ENCODE measurements around the gene CTSW. TPM values are rescaled to one million over a fixed set of nuclear protein-coding genes. Genes with fewer than 3 reads are reported as not detected.

The CTSW gene
- total RNA-seq, 2 experiments from 2014 or later: 20.6 to 21.6 TPM

GRCh38 chr11:65900125-65900898, 20.7 kb downstream of the CTSW start, which contains the start of gene FOSL1:
TSS of gene FOSL1 (minus strand) at chr11:65900388. CDS start at chr11:65900339, 49 bp downstream.
- intact Hi-C loops (cut with DNase I, micrococcal nuclease): loop anchor here (1.0 kb wide), 2 partner anchors 10 to 19 kb away; partner anchors contain the start of genes C11orf68 (in 2 of the 2), CCDC85B (in 2 of the 2) and DRAP1 (in 2 of the 2)

GRCh38 chr11:65900899-65901180, 21.2 kb downstream of the CTSW start:
- H3K27me3 ChIP-seq (ENCODE audit: control insufficient read depth in 1 of 2, insufficient read depth in 2 of 2, low read length in 2 of 2): peaks cover 9 to 12% of the 10 kb centered on the region in 2 experiments
- ChIA-PET CTCF (interaction anchor here (0.5 to 2.9 kb wide), 7 partner anchors 9 to 189 kb away, joined by 3 to 21 read pairs (median 8); partner anchors contain the start of genes CCDC85B, FIBP, KAT5 and MUS81), POLR2A (interaction anchor here (1.0 to 5.3 kb wide), 10 partner anchors 11 to 285 kb away, joined by 3 to 80 read pairs (median 4); partner anchors contain the start of genes C11orf68, CCDC85B, FIBP and MUS81)
- DNase-seq (no peak), ATAC-seq (ENCODE audit: poor library complexity) (no peak)
- peaks cover 0 to 7% of the 10 kb centered on the region in 2 experiments for H3K9me3 ChIP-seq (ENCODE audit: control insufficient read depth in 1 of 2, insufficient read depth in 1 of 2, low read length in 2 of 2)
- intact Hi-C loops (cut with DNase I, micrococcal nuclease): loop anchor here (1.0 kb wide), 2 partner anchors 11 to 18 kb away; partner anchors contain the start of genes C11orf68 (in 2 of the 2), CCDC85B (in 2 of the 2) and DRAP1 (in 2 of the 2)
- no peak for TF ChIP-seq CTCF (IDR thresholded peaks at IDR 0.05)
- no peak overlapping the region for H3K27ac ChIP-seq (ENCODE audit: low read depth in 1 of 2, low read length in 2 of 2)
- H3K4me1 ChIP-seq (ENCODE audit: insufficient read depth, low read length): peaks cover 27% of the 10 kb centered on the region
- Mint-ChIP-seq H3K4me3 (peak overlapping the region; percentile 72), H3K27me3 (peaks cover 18% of the 10 kb centered on the region), H3K36me3 (ENCODE audit: low read depth) (no peaks in the 10 kb centered on the region), H3K4me1 (ENCODE audit: low read depth) (peaks cover 5% of the 10 kb centered on the region), H3K27ac (peak overlapping the region; percentile 79), H3K9me3 (no peaks in the 10 kb centered on the region)
- H3K36me3 ChIP-seq (ENCODE audit: insufficient read depth, low read length): no peaks in the 10 kb centered on the region
- H3K4me3 ChIP-seq (ENCODE audit: low read length): peak overlapping the region; percentile 43

More at GRCh38 chr11:65900125-65900898, 20.7 kb downstream of the CTSW start, which contains the start of gene FOSL1:
- ChIA-PET POLR2A (interaction anchor here (1.0 to 5.3 kb wide), 9 partner anchors 11 to 285 kb away, joined by 3 to 80 read pairs (median 4); partner anchors contain the start of genes C11orf68, CCDC85B, FIBP and PCNX3), CTCF (interaction anchor here (1.3 to 2.9 kb wide), 6 partner anchors 8 to 189 kb away, joined by 4 to 21 read pairs (median 10); partner anchors contain the start of genes CCDC85B, FIBP, KAT5 and MUS81)
- H3K9me3 ChIP-seq (ENCODE audit: control insufficient read depth in 1 of 2, insufficient read depth in 1 of 2, low read length in 2 of 2): peaks cover 0 to 7% of the 10 kb centered on the region in 2 experiments
- H3K36me3 ChIP-seq (ENCODE audit: insufficient read depth, low read length): no peaks in the 10 kb centered on the region
- H3K27ac ChIP-seq (ENCODE audit: low read depth in 1 of 2, low read length in 2 of 2): no peak within 1 kb of the TSS
- Mint-ChIP-seq H3K4me3 (peak within 1 kb of the TSS; percentile 72), H3K27me3 (peaks cover 18% of the 10 kb centered on the region), H3K4me1 (ENCODE audit: low read depth) (peaks cover 5% of the 10 kb centered on the region), H3K9me3 (no peaks in the 10 kb centered on the region), H3K27ac (peak within 1 kb of the TSS; percentile 79), H3K36me3 (ENCODE audit: low read depth) (no peaks in the 10 kb centered on the region)
- peak; percentile 81 to 98 (median 90) for DNase-seq
- peak within 1 kb of the TSS; percentile 43 for H3K4me3 ChIP-seq (ENCODE audit: low read length)
- H3K4me1 ChIP-seq (ENCODE audit: insufficient read depth, low read length): peaks cover 27% of the 10 kb centered on the region
- ATAC-seq (ENCODE audit: poor library complexity): peak; percentile 94
- no peak for TF ChIP-seq CTCF (IDR thresholded peaks at IDR 0.05)
- peaks cover 9 to 12% of the 10 kb centered on the region in 2 experiments for H3K27me3 ChIP-seq (ENCODE audit: control insufficient read depth in 1 of 2, insufficient read depth in 2 of 2, low read length in 2 of 2)

- Histone ChIP-seq H3K9me3 (ENCODE audit: control insufficient read depth in 1 of 2, insufficient read depth in 1 of 2, low read length in 2 of 2) (peaks cover 0 to 7% of the 10 kb centered on the region in 2 experiments), H3K36me3 (ENCODE audit: insufficient read depth, low read length) (no peaks in the 10 kb centered on the region), H3K4me3 (ENCODE audit: low read length) (no peak overlapping the region), H3K4me1 (ENCODE audit: insufficient read depth, low read length) (peaks cover 27% of the 10 kb centered on the region), H3K27me3 (ENCODE audit: control insufficient read depth in 1 of 2, insufficient read depth in 2 of 2, low read length in 2 of 2) (peaks cover 9 to 12% of the 10 kb centered on the region in 2 experiments), H3K27ac (ENCODE audit: low read depth in 1 of 2, low read length in 2 of 2) (no peak overlapping the region)
- DNase-seq: no peak
- Mint-ChIP-seq H3K27ac (no peak overlapping the region), H3K36me3 (ENCODE audit: low read depth) (no peaks in the 10 kb centered on the region), H3K27me3 (peaks cover 23% of the 10 kb centered on the region), H3K9me3 (no peaks in the 10 kb centered on the region), H3K4me3 (no peak overlapping the region), H3K4me1 (ENCODE audit: low read depth) (peaks cover 5% of the 10 kb centered on the region)
- intact Hi-C loops (cut with DNase I, micrococcal nuclease): no loop called here
- no peak for TF ChIP-seq CTCF (IDR thresholded peaks at IDR 0.05)
- POLR2A ChIA-PET: no interaction called here
- ATAC-seq (ENCODE audit: poor library complexity): no peak
- CTCF ChIA-PET: interaction anchor here (3.5 kb wide), 1 partner anchor 15 kb away, joined by 15 read pairs; the partner anchor contains the start of gene FIBP
These were observed 23.4 kb downstream of the CTSW start for GRCh38 chr11:65903068-65903481.

Measured in CD4-positive, alpha-beta T cell (primary cell).